ENCODE measurements around the gene DKKL1. TPM values are rescaled to one million over a fixed set of nuclear protein-coding genes. Genes with fewer than 3 reads are reported as not detected.

DKKL1 gene
- total RNA-seq (under 1 TPM in 3 of 10 donors, not detected in 7; 0.22 to 0.54 (median 0.26) TPM), polyA plus RNA-seq (under 1 TPM in 1 of 2 donors, not detected in 1; 0.20 TPM)
- long read RNA-seq, donor 1 = 0 reads
- long read RNA-seq, donor 2 = 0 reads
- long read RNA-seq, donor 3 = 0 reads

- peak; percentile 84 to 95 (median 91) for ATAC-seq
- TF ChIP-seq CTCF (IDR thresholded peaks at IDR 0.05) = peak in 4 of 9 donors; percentile 29 to 53 (median 40)
Observed at GRCh38 chr19:49363268-49364082, at the start of gene DKKL1. Gene DKKL1 (plus strand): TSS chr19:49363877. CDS start chr19:49363999, 122 bp downstream.

GRCh38 chr19:49315111-49315510 lies 48.6 kb upstream of the DKKL1 start:
- Histone ChIP-seq H3K36me3 (peaks cover 0 to 10% (median 0%) of the 10 kb centered on the region in 9 donors), H3K4me3 (no peak overlapping the region), H3K4me1 (peaks cover 0 to 9% (median 0%) of the 10 kb centered on the region in 9 donors), H3K9me3 (peaks cover 0 to 20% (median 14%) of the 10 kb centered on the region in 11 donors), H3K27ac (no peak overlapping the region), H3K27me3 (no peaks in the 10 kb centered on the region)
- intact Hi-C loops (cut with DNase I) = loop anchor here in 1 of 10 donors (10.0 kb wide), 1 partner anchor 50 kb away; no protein-coding TSS in a partner anchor
- ATAC-seq (no peak), DNase-seq (no peak)
- TF ChIP-seq CTCF (IDR thresholded peaks at IDR 0.05) = no peak
- whole genome bisulfite sequencing, 2 donors = 63 to 67% methylated on average over 1 of the region's 1 CpG

More at GRCh38 chr19:49363268-49364082, at the start of gene DKKL1:
- intact Hi-C loops (cut with DNase I) = loop anchor here in 3 of 10 donors (2.0 to 5.0 kb wide), 3 partner anchors 25 to 491 kb away; partner anchors contain the start of gene PPP1R15A (in 1 of the 3)
- Histone ChIP-seq H3K27me3 (peaks cover 0 to 31% (median 0%) of the 10 kb centered on the region in 7 donors), H3K9me3 (peaks cover 0 to 6% (median 0%) of the 10 kb centered on the region in 11 donors), H3K4me3 (peak within 1 kb of the TSS; percentile 65 to 97 (median 82)), H3K36me3 (peaks cover 0 to 13% (median 10%) of the 10 kb centered on the region in 9 donors), H3K4me1 (peaks cover 0 to 25% (median 11%) of the 10 kb centered on the region in 9 donors), H3K27ac (peak within 1 kb of the TSS; percentile 91 to 99 (median 96))
- peak; percentile 99 to 100 for DNase-seq
- 1 to 2% methylated on average over 46 of the region's 46 CpGs for WGBS, 2 donors

GRCh38 chr19:49316284-49316683 lies 47.4 kb upstream of the DKKL1 start:
- TF ChIP-seq CTCF (IDR thresholded peaks at IDR 0.05) = no peak

GRCh38 chr19:49318296-49318695 lies 45.4 kb upstream of the DKKL1 start:
- TF ChIP-seq CTCF (IDR thresholded peaks at IDR 0.05) = no peak
- peaks cover 0 to 49% (median 14%) of the 10 kb centered on the region in 11 donors for H3K9me3 ChIP-seq

More at GRCh38 chr19:49316284-49316683, 47.4 kb upstream of the DKKL1 start:
- Histone ChIP-seq H3K4me1 (peaks cover 0 to 9% (median 0%) of the 10 kb centered on the region in 9 donors), H3K9me3 (peaks cover 0 to 32% (median 14%) of the 10 kb centered on the region in 11 donors), H3K27ac (no peak overlapping the region), H3K27me3 (no peaks in the 10 kb centered on the region), H3K36me3 (peaks cover 0 to 10% (median 0%) of the 10 kb centered on the region in 9 donors), H3K4me3 (no peak overlapping the region)
- ATAC-seq = no peak
- intact Hi-C loops (cut with DNase I) = loop anchor here in 1 of 10 donors (10.0 kb wide), 1 partner anchor 51 kb away; no protein-coding TSS in a partner anchor
- DNase-seq = no peak

More at GRCh38 chr19:49318296-49318695, 45.4 kb upstream of the DKKL1 start:
- Histone ChIP-seq H3K4me3 (no peak overlapping the region), H3K27ac (no peak overlapping the region), H3K27me3 (no peaks in the 10 kb centered on the region), H3K36me3 (peaks cover 0 to 27% (median 0%) of the 10 kb centered on the region in 9 donors), H3K4me1 (peaks cover 0 to 9% (median 0%) of the 10 kb centered on the region in 9 donors)
- ATAC-seq (no peak), DNase-seq (no peak)
- intact Hi-C loops (cut with DNase I) = loop anchor here in 1 of 10 donors (10.0 kb wide), 1 partner anchor 53 kb away; no protein-coding TSS in a partner anchor
